GM10847 (cell line): ENCODE measurements around the gene PSMG1.

Experiments used
- POLR2A ChIP-seq: IDR thresholded peaks from 2 replicates; pipeline ENCODE4 v1.6.1; 2011; ENCODE audit not compliant: insufficient read length; ENCODE audit errors: extremely low read depth

The PSMG1 gene

GRCh38 chr21:39176271-39176709 lies 7.0 kb downstream of the PSMG1 start:
- TF ChIP-seq POLR2A, result no peak

GRCh38 chr21:39175665-39176064 lies 7.6 kb downstream of the PSMG1 start:
- no peak for TF ChIP-seq POLR2A

- no peak for TF ChIP-seq POLR2A
Measured at GRCh38 chr21:39175154-39175553, 8.1 kb downstream of the PSMG1 start.

- TF ChIP-seq POLR2A, result no peak
Measured at GRCh38 chr21:39173716-39174680, 9.3 kb downstream of the PSMG1 start.

GRCh38 chr21:39169906-39170305 lies 13.3 kb downstream of the PSMG1 start:
- no peak for TF ChIP-seq POLR2A

GRCh38 chr21:39168800-39169199 lies 14.5 kb downstream of the PSMG1 start:
- TF ChIP-seq POLR2A, result no peak

GRCh38 chr21:39164523-39164922 lies 18.7 kb downstream of the PSMG1 start:
- TF ChIP-seq POLR2A, result no peak

- TF ChIP-seq POLR2A, result no peak
Measured at GRCh38 chr21:39161064-39161463, 22.2 kb downstream of the PSMG1 start.

GRCh38 chr21:39159342-39160063 lies 23.7 kb downstream of the PSMG1 start:
- no peak for TF ChIP-seq POLR2A

- no peak for TF ChIP-seq POLR2A
Measured at GRCh38 chr21:39156024-39156423, 27.2 kb downstream of the PSMG1 start.

- TF ChIP-seq POLR2A, result no peak
Measured at GRCh38 chr21:39155578-39155977, 27.7 kb downstream of the PSMG1 start.

- no peak for TF ChIP-seq POLR2A
Measured at GRCh38 chr21:39153842-39154241, 29.4 kb downstream of the PSMG1 start.

GRCh38 chr21:39153373-39153772 lies 29.9 kb downstream of the PSMG1 start:
- TF ChIP-seq POLR2A, result no peak

- no peak for TF ChIP-seq POLR2A
Measured at GRCh38 chr21:39152271-39152670, 31.0 kb downstream of the PSMG1 start.

- TF ChIP-seq POLR2A, result no peak
Measured at GRCh38 chr21:39150877-39151276, 32.4 kb downstream of the PSMG1 start.

GRCh38 chr21:39150316-39150715 lies 32.9 kb downstream of the PSMG1 start:
- no peak for TF ChIP-seq POLR2A
